IMR-90 (cell line): Measurements from ENCODE around the gene CDC14A.

Experiments used
- CTCF ChIP-seq: conservative IDR thresholded peaks from 2 replicates; pipeline ENCODE4 v1.5.1; 2012; ENCODE audit warnings: mild to moderate bottlenecking, low read depth, low read length, improper control_type of control experiment
- MXI1 ChIP-seq: IDR thresholded peaks from 2 replicates; pipeline ENCODE4 v1.6.1; 2012; ENCODE audit warnings: low read depth, mild to moderate bottlenecking, low read length, moderate library complexity, borderline replicate concordance

DNA sequence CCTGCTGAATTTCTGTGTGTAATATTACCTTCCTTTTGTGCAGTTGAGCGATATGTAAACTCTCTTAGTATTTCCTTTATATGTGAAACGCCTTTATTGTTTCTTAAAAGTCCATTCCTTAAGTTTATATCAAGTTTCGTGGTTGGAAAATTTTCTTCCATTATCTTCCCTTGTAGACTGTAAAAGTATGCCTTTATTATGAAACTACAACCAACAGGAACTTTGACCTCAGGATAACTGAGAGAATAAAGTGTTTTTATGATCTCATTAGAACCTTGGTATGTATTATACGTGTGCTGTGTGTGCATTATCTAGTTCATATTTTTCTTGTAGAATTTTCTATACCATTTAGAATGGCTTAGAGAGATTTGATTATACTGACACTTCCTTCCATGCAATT is 3.1 kb upstream of the CDC14A start:
- TF ChIP-seq CTCF = no peak
- TF ChIP-seq MXI1 = no peak
